Uterine smooth muscle cell (primary cell): Measurements from ENCODE around the gene PNPLA2. TPM values are rescaled to one million over a fixed set of nuclear protein-coding genes. Genes with fewer than 3 reads are reported as not detected.

ENCODE experiments used
- total RNA-seq: library from RNA; depleted of rRNA; stranded (reverse); fragments of >200 nt; gene quantifications from 2 replicates; pipeline ENCODE4 v1.2.3, GENCODE V29; 2014

The PNPLA2 gene, protein sequence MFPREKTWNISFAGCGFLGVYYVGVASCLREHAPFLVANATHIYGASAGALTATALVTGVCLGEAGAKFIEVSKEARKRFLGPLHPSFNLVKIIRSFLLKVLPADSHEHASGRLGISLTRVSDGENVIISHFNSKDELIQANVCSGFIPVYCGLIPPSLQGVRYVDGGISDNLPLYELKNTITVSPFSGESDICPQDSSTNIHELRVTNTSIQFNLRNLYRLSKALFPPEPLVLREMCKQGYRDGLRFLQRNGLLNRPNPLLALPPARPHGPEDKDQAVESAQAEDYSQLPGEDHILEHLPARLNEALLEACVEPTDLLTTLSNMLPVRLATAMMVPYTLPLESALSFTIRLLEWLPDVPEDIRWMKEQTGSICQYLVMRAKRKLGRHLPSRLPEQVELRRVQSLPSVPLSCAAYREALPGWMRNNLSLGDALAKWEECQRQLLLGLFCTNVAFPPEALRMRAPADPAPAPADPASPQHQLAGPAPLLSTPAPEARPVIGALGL
- 19.1 and 24.9 TPM in 2 replicates for total RNA-seq

DNA sequence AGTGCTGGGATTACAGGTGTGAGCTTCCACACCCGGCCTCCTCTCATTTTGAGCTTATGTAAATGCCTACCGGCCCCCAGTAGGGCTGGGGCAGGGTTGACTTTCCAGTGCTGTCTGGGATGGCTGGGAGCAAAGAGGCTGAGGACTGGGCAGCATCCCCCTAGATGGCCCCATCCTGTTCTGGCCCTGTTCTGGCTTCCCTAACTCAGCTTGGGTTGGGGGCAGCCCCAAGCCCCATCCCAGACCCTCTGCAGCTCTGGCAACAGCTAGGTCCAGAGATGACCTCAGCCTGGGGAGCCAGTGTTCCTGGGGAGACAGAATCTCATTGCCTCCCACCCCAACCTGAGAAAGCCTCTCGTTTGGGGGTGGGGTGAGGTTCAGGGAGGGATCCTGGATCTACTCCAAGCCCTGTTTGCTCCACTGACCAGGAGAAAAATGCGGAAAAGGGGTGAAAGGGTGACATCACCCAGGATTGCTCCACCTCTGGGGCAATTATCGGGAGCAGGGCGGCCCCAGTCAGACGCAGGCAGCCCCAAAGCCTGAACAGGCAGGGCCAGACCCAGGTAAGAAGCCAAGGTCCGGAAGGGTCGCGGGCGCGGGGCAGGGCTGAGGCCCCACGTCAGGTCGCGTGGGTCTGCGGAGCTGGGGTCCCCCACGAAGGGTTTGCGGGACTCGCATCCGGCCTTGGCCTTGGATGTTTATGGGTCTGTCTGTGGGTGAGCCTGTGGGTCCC is at the start of gene PNPLA2:
Gene PNPLA2, plus strand, starts transcription at position 519 of the 733 bp plus-strand sequence. CDS start 805 bp downstream, outside the sequence.

GRCh38 chr11:777288-778255 is 41.1 kb upstream of the PNPLA2 start, which contains the start of gene GATD1:
Gene GATD1 (minus strand): TSS chr11:777487. CDS start chr11:777462, 25 bp downstream.

GRCh38 chr11:789943-790342 is 28.8 kb upstream of the PNPLA2 start, which contains the start of gene CEND1:
Gene CEND1 (minus strand): TSS chr11:790090. CDS start chr11:788576, 1,514 bp downstream.

DNA sequence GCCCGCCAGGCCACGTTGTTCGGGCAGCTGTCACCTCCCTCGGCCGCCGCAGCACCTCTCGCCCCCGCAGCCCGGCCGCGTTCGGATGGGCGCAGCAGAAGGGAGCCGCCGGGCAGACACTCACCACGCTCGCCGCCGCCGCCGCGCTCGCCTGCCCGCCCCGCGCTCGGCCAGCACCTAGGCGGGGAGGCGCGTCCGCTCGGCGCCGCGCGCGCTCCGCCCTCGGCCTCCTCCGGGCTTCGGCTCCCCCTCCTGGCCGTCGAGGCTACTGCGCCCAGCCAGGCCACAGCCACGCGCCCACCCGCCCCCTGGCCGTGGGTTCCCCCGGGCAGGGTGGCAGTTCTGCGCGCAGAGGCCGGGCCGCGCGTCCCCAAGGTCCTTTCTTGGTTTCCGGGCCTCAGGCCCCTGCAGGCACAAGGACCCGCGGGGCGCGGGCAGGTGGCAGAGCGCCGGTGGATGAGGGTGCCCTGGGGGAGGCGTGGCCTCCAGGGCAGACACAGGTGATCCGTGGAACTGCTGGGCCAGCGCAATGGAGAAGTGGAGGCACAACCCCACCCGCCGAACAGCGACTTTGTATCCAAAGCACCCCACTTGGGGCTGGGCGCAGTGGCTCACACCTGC is 20.5 kb upstream of the PNPLA2 start, which contains the start of gene SLC25A22:
Gene SLC25A22, minus strand, starts transcription at position 189 of the 621 bp plus-strand sequence. CDS start 3,275 bp downstream, outside the sequence.

DNA sequence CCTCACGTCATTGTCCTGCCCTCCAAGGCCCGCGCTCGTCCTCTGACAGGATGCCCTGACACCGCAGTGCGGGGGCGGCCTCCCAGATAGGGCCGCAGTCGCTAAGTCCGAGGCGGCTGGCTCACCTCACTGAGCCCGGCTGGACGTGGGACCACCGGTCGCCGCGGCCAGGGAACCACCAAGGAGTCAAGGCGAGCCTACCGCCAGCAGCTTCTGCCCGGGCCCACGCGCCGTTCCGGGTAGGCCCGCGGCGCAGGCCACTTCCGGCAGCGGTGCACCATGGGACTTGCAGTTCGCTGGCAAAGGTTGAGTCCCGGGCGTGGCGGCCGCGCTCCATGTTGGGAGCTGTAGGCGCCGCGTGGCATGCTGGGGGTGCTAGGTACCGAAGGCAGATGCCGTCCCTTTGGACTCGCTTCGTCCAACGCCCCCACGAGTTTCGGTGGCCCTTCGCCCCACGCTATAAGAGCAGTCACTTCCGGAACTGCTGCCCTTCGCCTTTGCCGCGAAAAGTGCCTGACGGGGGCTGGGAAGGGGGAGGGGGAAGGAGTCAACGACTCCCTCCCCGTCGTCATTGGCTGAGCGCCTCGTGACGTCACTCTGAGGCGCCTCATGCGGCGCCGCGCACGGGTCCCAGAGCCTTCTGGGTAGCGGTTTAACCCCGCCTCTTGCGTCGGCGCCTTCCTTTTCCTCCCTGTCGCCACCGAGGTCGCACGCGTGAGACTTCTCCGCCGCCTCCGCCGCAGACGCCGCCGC is 9.3 kb upstream of the PNPLA2 start, which contains the start of gene RPLP2:
Gene RPLP2, plus strand, starts transcription at position 681 of the 753 bp plus-strand sequence. CDS start 268 bp downstream, outside the sequence.

DNA sequence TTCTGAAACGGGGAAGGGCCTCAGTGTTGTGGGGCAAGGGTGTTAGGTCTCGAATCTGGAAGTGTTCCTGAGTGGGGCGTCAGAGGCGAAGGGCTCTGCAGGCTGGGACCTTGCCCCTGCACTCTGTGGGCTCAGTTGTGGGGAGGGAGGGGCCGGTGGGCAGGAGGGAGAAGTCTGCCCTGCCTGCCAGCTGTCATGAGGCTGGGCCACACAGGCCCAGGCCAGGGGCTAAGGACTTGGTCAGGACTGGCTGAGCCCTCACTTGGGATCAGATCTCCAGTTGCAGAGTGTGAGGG is 9.1 kb downstream of the PNPLA2 start, which contains the start of gene CRACR2B:
Gene CRACR2B, plus strand, starts transcription at position 23 of the 296 bp plus-strand sequence. CDS start 689 bp downstream, outside the sequence.

GRCh38 chr11:832529-833113 is 13.9 kb downstream of the PNPLA2 start, which contains the start of gene CD151:
Gene CD151 (plus strand): TSS chr11:832952. CDS start chr11:836070, 3,118 bp downstream.

DNA sequence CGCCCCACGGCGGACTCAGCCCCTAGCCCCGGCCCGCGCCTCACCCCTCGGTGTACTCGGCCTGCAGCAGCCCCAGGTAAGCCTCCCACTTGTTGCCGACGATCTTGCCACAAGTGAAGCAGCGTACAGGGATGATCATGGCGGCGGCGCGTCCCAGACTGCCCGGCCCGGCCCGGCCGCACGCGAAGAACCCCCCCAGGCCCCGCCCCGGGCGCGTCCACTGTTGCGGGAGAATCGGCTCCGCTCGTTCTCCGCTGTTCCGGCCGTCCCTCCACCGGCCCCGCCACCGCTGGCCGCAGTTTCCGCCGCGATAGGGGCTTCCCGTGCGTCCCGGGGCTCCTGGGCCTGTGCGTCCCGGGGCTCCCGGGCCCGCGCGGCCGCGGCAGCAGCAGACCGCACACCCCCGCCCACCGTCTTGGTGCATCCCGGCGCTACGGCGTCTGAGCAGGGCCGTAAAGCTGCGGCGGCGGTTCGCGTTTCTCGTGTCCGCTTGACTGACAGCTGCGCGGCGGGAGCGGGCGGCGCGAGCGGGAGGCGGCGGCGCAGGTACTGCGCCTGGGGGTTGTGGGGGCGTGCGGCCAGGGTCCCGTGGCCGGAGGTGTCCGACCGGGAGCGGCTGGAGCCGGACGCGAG is 23.8 kb downstream of the PNPLA2 start, which contains the start of the genes POLR2L and TSPAN4:
Gene POLR2L, minus strand, starts transcription at position 160 of the 633 bp plus-strand sequence. Its CDS starts 21 bp downstream, at position 139.
Gene TSPAN4, plus strand, starts transcription at position 483 of the 633 bp plus-strand sequence. CDS start 7,453 bp downstream, outside the sequence.

Other genes with a start within 250 kb of the PNPLA2 start
- 33.1 and 38.7 TPM in 2 replicates for gene PHRF1, start 242.4 kb upstream of the PNPLA2 start, total RNA-seq
- 4.5 and 7.4 TPM in 2 replicates for gene IRF7, start 203.0 kb upstream of the PNPLA2 start, total RNA-seq
- not detected in 2 replicates for gene CDHR5, start 194.0 kb upstream of the PNPLA2 start, total RNA-seq
- not detected in 2 replicates for gene SCT, start 191.7 kb upstream of the PNPLA2 start, total RNA-seq
- 0.11 TPM in 1 of 2 replicates, not detected in the other for gene DRD4, start 181.6 kb upstream of the PNPLA2 start, total RNA-seq
- gene DEAF1, start 123.7 kb upstream of the PNPLA2 start, total RNA-seq = 19.9 and 31.0 TPM in 2 replicates
- 9.9 and 10.5 TPM in 2 replicates for gene TMEM80, start 123.1 kb upstream of the PNPLA2 start, total RNA-seq
- 28.1 and 39.4 TPM in 2 replicates for gene EPS8L2, start 112.7 kb upstream of the PNPLA2 start, total RNA-seq
- 117 and 152 TPM in 2 replicates for gene TALDO1, start 71.5 kb upstream of the PNPLA2 start, total RNA-seq
- 28.3 and 31.2 TPM in 2 replicates for gene GATD1, start 41.4 kb upstream of the PNPLA2 start, total RNA-seq
- gene CEND1, start 28.8 kb upstream of the PNPLA2 start, total RNA-seq = 1.00 TPM in 2 replicates
- gene SLC25A22, start 20.6 kb upstream of the PNPLA2 start, total RNA-seq = 14.0 and 23.4 TPM in 2 replicates
- gene PIDD1, start 13.7 kb upstream of the PNPLA2 start, total RNA-seq = 11.0 and 11.4 TPM in 2 replicates
- gene RPLP2, start 8.9 kb upstream of the PNPLA2 start, total RNA-seq = 143 and 152 TPM in 2 replicates
- 1.00 and 1.9 TPM in 2 replicates for gene CRACR2B, start 9.0 kb downstream of the PNPLA2 start, total RNA-seq
- 655 and 749 TPM in 2 replicates for gene CD151, start 14.0 kb downstream of the PNPLA2 start, total RNA-seq
- 54.9 and 64.4 TPM in 2 replicates for gene POLR2L, start 23.6 kb downstream of the PNPLA2 start, total RNA-seq
- 133 and 160 TPM in 2 replicates for gene TSPAN4, start 23.9 kb downstream of the PNPLA2 start, total RNA-seq
- 44.0 and 67.4 TPM in 2 replicates for gene CHID1, start 91.9 kb downstream of the PNPLA2 start, total RNA-seq
- gene AP2A2, start 107.0 kb downstream of the PNPLA2 start, total RNA-seq = 32.4 and 39.2 TPM in 2 replicates
- gene MUC6, start 217.8 kb downstream of the PNPLA2 start, total RNA-seq = not detected in 2 replicates